GM23338 (cell line): ENCODE results near the gene CRYL1. TPM values are rescaled to one million over a fixed set of nuclear protein-coding genes. Genes with fewer than 3 reads are reported as not detected.
A peak's percentile ranks its signal among the peaks of the same experiment; 100 is the strongest.

Source experiments
- ATAC-seq: fragments of 200-7000 bp; cut with Tn5 transposase; 3 replicates; pipeline ENCODE4 v1.9.1; 2020
- DNase-seq: peaks from one replicate; pipeline ENCODE4 v3.0.0-alpha.2; 2015; ENCODE audit warnings: low spot score
- H2AFZ ChIP-seq: fragments of 200-600 bp; sonication (generic); 2 replicates; pipeline ENCODE4 v1.8.0; 2016; ENCODE audit warnings: antibody characterized with exemption, mild to moderate bottlenecking, moderate library complexity
- H3F3A ChIP-seq: fragments of 200-600 bp; sonication (generic); replicated peaks from 2 replicates; pipeline ENCODE4 v1.8.0; 2017; ENCODE audit warnings: antibody characterized with exemption, mixed run types, low read depth
- H3K27ac ChIP-seq: fragments of 200-600 bp; sonication (generic); 2 replicates; pipeline ENCODE4 v1.6.1; 2016; ENCODE audit warnings: low read depth
- H3K27me3 ChIP-seq: fragments of 200-600 bp; sonication (generic); 2 replicates; pipeline ENCODE4 v1.8.0; 2016; ENCODE audit warnings: mild to moderate bottlenecking, mixed run types, moderate library complexity; ENCODE audit not compliant: insufficient read depth
- H3K36me3 ChIP-seq: fragments of 200-600 bp; sonication (generic); 2 replicates; pipeline ENCODE4 v1.8.0; 2016; ENCODE audit warnings: mild to moderate bottlenecking; ENCODE audit not compliant: insufficient read depth
- H3K4me1 ChIP-seq: fragments of 200-600 bp; sonication (generic); 2 replicates; pipeline ENCODE4 v1.8.0; 2016; ENCODE audit warnings: mild to moderate bottlenecking, moderate library complexity; ENCODE audit not compliant: insufficient read depth
- H3K4me2 ChIP-seq: fragments of 200-600 bp; sonication (generic); 2 replicates; pipeline ENCODE4 v1.7.1; 2017; ENCODE audit warnings: mixed run types
- H3K4me3 ChIP-seq: fragments of 200-600 bp; sonication (generic); 2 replicates; pipeline ENCODE4 v1.6.1; 2016; ENCODE audit warnings: mixed run types
- H3K79me2 ChIP-seq: fragments of 200-600 bp; sonication (generic); replicated peaks from 2 replicates; pipeline ENCODE4 v1.8.0; 2017; ENCODE audit warnings: mild to moderate bottlenecking; ENCODE audit not compliant: insufficient read depth
- H3K9me2 ChIP-seq: fragments of 200-600 bp; sonication (generic); 2 replicates; pipeline ENCODE4 v1.8.0; 2017; ENCODE audit not compliant: insufficient read depth
- H4K20me1 ChIP-seq: fragments of 200-600 bp; sonication (generic); replicated peaks from 2 replicates; pipeline ENCODE4 v1.8.0; 2017; ENCODE audit warnings: mild to moderate bottlenecking; ENCODE audit not compliant: insufficient read depth
- H3K27ac Mint-ChIP-seq: 2 replicates; pipeline ENCODE4 v1.8.0; 2020; ENCODE audit warnings: inconsistent platforms, mild to moderate bottlenecking, moderate library complexity, mixed read lengths
- H3K27me3 Mint-ChIP-seq: 3 replicates; pipeline ENCODE4 v1.8.0; 2022; ENCODE audit warnings: low read depth, mild to moderate bottlenecking, moderate library complexity, mixed read lengths, inconsistent platforms; ENCODE audit not compliant: insufficient read depth, poor library complexity
- H3K36me3 Mint-ChIP-seq: 3 replicates; pipeline ENCODE4 v1.8.0; 2021; ENCODE audit warnings: low read depth, mild to moderate bottlenecking, inconsistent platforms, moderate library complexity, mixed read lengths
- H3K4me1 Mint-ChIP-seq: 3 replicates; pipeline ENCODE4 v1.8.0; 2020; ENCODE audit warnings: mild to moderate bottlenecking, inconsistent platforms, mixed read lengths
- H3K4me3 Mint-ChIP-seq: 3 replicates; pipeline ENCODE4 v1.8.0; 2021; ENCODE audit warnings: moderate library complexity, mild to moderate bottlenecking, inconsistent platforms, mixed read lengths
- H3K9me3 Mint-ChIP-seq: 3 replicates; pipeline ENCODE4 v1.8.0; 2020; ENCODE audit warnings: moderate library complexity, mild to moderate bottlenecking, inconsistent platforms, mixed read lengths
- CREB1 ChIP-seq: fragments of 250-450 bp; sonication (Bioruptor Pico); IDR thresholded peaks from 2 replicates; pipeline ENCODE4 v1.5.0; 2020; ENCODE audit warnings: low read depth, mild to moderate bottlenecking, moderate library complexity
- ETS1 ChIP-seq: IDR thresholded peaks from 2 replicates; pipeline ENCODE4 v1.6.1; 2016; ENCODE audit warnings: antibody characterized with exemption
- EZH2 ChIP-seq: fragments of 200-600 bp; sonication (generic); IDR thresholded peaks from one replicate; pipeline ENCODE4 v1.8.0; 2017; ENCODE audit warnings: antibody characterized with exemption, mild to moderate bottlenecking, low read depth; ENCODE audit not compliant: unreplicated experiment
- JUNB ChIP-seq: IDR thresholded peaks from one replicate; pipeline ENCODE4 v1.6.1; 2016; ENCODE audit warnings: antibody characterized with exemption; ENCODE audit not compliant: unreplicated experiment
- POLR2AphosphoS5 ChIP-seq: IDR thresholded peaks from 2 replicates; pipeline ENCODE4 v1.6.1; 2016; ENCODE audit warnings: antibody characterized with exemption, low read depth
- STAT1 ChIP-seq: IDR thresholded peaks from one replicate; pipeline ENCODE4 v1.6.1; 2016; ENCODE audit warnings: antibody characterized with exemption; ENCODE audit not compliant: unreplicated experiment
- ZNF114 ChIP-seq: fragments of 250-450 bp; sonication (Bioruptor Pico); IDR thresholded peaks from 2 replicates; pipeline ENCODE4 v1.5.0; 2020; ENCODE audit warnings: mild to moderate bottlenecking, moderate library complexity
- ZNF331 ChIP-seq: fragments of 250-450 bp; sonication (Bioruptor Pico); IDR thresholded peaks from 2 replicates; pipeline ENCODE4 v1.5.0; 2020; ENCODE audit warnings: low read depth, mild to moderate bottlenecking, moderate library complexity
- polyA plus RNA-seq: library from polyadenylated mRNA; unstranded; fragments of >200 nt; fragmentation: Nextera tagmentation; extraction: Ambion mirVana; gene quantifications from 2 replicates; pipeline ENCODE4 v1.2.1, GENCODE V29; 2016
- total RNA-seq: library from RNA; depleted of rRNA; stranded (reverse); fragments of >200 nt; shearing (Covaris generic); gene quantifications from 2 replicates; pipeline ENCODE4 v1.2.3, GENCODE V29; 2014
- TF ChIP-seq, protein P1 (sequence below), 2 experiments: fragments of 200-600 bp in 1 of 2; sonication (generic) in 1 of 2; conservative IDR thresholded peaks; 2 replicates each; pipeline versions ENCODE4 v1.5.1 to v1.6.1; 2016 to 2017; ENCODE audit warnings: antibody characterized with exemption in 2 of 2, low read depth in 2 of 2, mild to moderate bottlenecking in 2 of 2, moderate library complexity in 1 of 2
- TF ChIP-seq, protein P2 (sequence below): IDR thresholded peaks from one replicate; pipeline ENCODE4 v1.6.1; 2018; ENCODE audit warnings: antibody characterized with exemption; ENCODE audit not compliant: unreplicated experiment

The CRYL1 gene
- total and polyA plus RNA-seq, 2 experiments from 2014 or later: 2.2 to 2.6 TPM

GRCh38 chr13:20414546-20415305 lies 110.9 kb downstream of the CRYL1 start:
- Histone ChIP-seq H3F3A (no peaks in the 10 kb centered on the region; the same call in 1 of the 2 replicates), H3K27ac (no peak overlapping the region), H3K4me1 (peaks cover 26% of the 10 kb centered on the region), H2AFZ (peak overlapping the region; percentile 92), H3K4me2 (peak overlapping the region; percentile 81), H3K9me2 (0 out of 2 replicates have a peak, but pooled peaks cover 3% of the 10 kb centered on the region), H3K4me3 (peak overlapping the region; percentile 47), H4K20me1 (no peaks in the 10 kb centered on the region), H3K79me2 (no peaks in the 10 kb centered on the region), H3K27me3 (peaks cover 40% of the 10 kb centered on the region), H3K36me3 (no peaks in the 10 kb centered on the region)
- DNase-seq: peak; percentile 69
- Mint-ChIP-seq H3K27me3 (peaks cover 14% of the 10 kb centered on the region), H3K4me3 (peak overlapping the region; percentile 39), H3K27ac (no peak overlapping the region), H3K4me1 (peaks cover 30% of the 10 kb centered on the region), H3K9me3 (peaks cover 2% of the 10 kb centered on the region; the same call in 1 of the 3 replicates), H3K36me3 (no peaks in the 10 kb centered on the region)
- peak; percentile 31 for TF ChIP-seq EZH2
- TF ChIP-seq ETS1: no peak
- ATAC-seq: peak; percentile 72

GRCh38 chr13:20412691-20413355 lies 112.8 kb downstream of the CRYL1 start:
- Histone ChIP-seq H3F3A (no peaks in the 10 kb centered on the region; the same call in 1 of the 2 replicates), H3K36me3 (no peaks in the 10 kb centered on the region), H3K27ac (peak overlapping the region; percentile 41), H3K9me2 (no peaks in the 10 kb centered on the region), H3K4me2 (peak overlapping the region; percentile 68), H3K4me3 (0 out of 2 replicates have a peak overlapping the region, but pooled peaks have one; percentile 18), H2AFZ (no peak overlapping the region), H3K79me2 (no peaks in the 10 kb centered on the region), H4K20me1 (no peaks in the 10 kb centered on the region), H3K4me1 (peaks cover 31% of the 10 kb centered on the region), H3K27me3 (peaks cover 40% of the 10 kb centered on the region)
- TF ChIP-seq STAT1 (no peak), ZNF331 (CRISPR knock-in tag) (no peak), ZNF114 (no peak), ETS1 (no peak), POLR2AphosphoS5 (no peak), CREB1 (CRISPR knock-in tag) (peak; percentile 80), JUNB (no peak), EZH2 (no peak)
- TF ChIP-seq, protein P1, sequence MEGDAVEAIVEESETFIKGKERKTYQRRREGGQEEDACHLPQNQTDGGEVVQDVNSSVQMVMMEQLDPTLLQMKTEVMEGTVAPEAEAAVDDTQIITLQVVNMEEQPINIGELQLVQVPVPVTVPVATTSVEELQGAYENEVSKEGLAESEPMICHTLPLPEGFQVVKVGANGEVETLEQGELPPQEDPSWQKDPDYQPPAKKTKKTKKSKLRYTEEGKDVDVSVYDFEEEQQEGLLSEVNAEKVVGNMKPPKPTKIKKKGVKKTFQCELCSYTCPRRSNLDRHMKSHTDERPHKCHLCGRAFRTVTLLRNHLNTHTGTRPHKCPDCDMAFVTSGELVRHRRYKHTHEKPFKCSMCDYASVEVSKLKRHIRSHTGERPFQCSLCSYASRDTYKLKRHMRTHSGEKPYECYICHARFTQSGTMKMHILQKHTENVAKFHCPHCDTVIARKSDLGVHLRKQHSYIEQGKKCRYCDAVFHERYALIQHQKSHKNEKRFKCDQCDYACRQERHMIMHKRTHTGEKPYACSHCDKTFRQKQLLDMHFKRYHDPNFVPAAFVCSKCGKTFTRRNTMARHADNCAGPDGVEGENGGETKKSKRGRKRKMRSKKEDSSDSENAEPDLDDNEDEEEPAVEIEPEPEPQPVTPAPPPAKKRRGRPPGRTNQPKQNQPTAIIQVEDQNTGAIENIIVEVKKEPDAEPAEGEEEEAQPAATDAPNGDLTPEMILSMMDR (conservative IDR thresholded peaks at IDR 0.05; ENCODE audit: low read depth in 2 of 2): peak in 1 of 2 experiments; percentile 11; a peak in 2 of 4 replicates
- TF ChIP-seq, protein P2, sequence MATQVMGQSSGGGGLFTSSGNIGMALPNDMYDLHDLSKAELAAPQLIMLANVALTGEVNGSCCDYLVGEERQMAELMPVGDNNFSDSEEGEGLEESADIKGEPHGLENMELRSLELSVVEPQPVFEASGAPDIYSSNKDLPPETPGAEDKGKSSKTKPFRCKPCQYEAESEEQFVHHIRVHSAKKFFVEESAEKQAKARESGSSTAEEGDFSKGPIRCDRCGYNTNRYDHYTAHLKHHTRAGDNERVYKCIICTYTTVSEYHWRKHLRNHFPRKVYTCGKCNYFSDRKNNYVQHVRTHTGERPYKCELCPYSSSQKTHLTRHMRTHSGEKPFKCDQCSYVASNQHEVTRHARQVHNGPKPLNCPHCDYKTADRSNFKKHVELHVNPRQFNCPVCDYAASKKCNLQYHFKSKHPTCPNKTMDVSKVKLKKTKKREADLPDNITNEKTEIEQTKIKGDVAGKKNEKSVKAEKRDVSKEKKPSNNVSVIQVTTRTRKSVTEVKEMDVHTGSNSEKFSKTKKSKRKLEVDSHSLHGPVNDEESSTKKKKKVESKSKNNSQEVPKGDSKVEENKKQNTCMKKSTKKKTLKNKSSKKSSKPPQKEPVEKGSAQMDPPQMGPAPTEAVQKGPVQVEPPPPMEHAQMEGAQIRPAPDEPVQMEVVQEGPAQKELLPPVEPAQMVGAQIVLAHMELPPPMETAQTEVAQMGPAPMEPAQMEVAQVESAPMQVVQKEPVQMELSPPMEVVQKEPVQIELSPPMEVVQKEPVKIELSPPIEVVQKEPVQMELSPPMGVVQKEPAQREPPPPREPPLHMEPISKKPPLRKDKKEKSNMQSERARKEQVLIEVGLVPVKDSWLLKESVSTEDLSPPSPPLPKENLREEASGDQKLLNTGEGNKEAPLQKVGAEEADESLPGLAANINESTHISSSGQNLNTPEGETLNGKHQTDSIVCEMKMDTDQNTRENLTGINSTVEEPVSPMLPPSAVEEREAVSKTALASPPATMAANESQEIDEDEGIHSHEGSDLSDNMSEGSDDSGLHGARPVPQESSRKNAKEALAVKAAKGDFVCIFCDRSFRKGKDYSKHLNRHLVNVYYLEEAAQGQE: no peak
- no peaks in the 10 kb centered on the region for H3K36me3 Mint-ChIP-seq
- H3K27ac Mint-ChIP-seq: peak overlapping the region; percentile 85
- peaks cover 14% of the 10 kb centered on the region for H3K27me3 Mint-ChIP-seq
- peaks cover 2% of the 10 kb centered on the region; the same call in 1 of the 3 replicates for H3K9me3 Mint-ChIP-seq
- peaks cover 34% of the 10 kb centered on the region for H3K4me1 Mint-ChIP-seq
- peak overlapping the region; percentile 42; the same call in 2 of the 3 replicates for H3K4me3 Mint-ChIP-seq
- ATAC-seq: peak; percentile 56
- DNase-seq: peak; percentile 83
